Measurements from ENCODE around the gene PSMB1.
"Not testable (repeated sequence)": the region's sequence is repeated elsewhere in the genome, so short reads cannot be mapped to it uniquely, and the experiment has no call there.

The PSMB1 gene

DNA sequence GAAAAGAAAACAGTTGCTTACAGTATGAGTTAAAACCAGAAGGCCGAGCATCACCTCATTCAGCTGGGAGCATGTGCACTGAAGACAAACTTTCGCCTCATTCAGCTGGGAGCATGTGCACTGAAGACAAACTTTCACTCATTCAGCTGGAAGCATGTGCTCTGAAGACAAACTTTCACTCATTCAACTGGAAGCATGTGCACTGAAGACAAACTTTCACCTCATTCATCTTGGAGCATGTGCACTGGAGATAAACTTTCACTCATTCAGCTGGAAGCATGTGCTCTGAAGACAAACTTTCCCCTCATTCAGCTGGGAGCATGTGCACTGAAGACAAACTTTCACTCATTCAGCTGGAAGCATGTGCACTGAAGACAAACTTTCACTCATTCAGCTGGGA lies 45.4 kb downstream of the PSMB1 start:
- DNase-seq (ENCODE audit: low read depth, low spot score); POLR2A ChIA-PET; H3K4me3 ChIP-seq (ENCODE audit: low read depth, low read length): not testable (repeated sequence)
- CTCF ChIA-PET = interaction anchor here (2.4 kb wide), 1 partner anchor 9 kb away, joined by 8 read pairs; no protein-coding TSS in a partner anchor

DNA sequence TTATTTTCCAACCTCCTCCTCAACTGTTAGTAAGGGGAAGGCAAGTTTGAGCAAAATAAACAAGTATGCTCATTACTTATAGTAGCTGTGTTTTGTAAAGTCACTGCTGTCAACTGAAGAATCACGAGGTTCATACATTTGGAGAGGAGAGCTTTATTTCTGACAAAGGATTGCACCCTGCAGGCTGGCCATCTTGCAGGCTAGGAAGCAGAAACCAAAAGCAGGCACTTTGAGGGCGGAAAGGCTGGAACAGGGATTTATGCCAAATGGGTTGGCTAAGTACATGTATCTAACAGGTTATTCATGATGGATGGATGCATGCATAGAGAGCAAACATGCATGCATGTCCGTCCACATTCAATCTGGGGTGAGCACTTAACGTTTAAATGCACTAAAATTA lies 46.7 kb downstream of the PSMB1 start:
- ChIA-PET POLR2A (no interaction called here), CTCF (interaction anchor here (1.0 to 2.4 kb wide), 3 partner anchors 10 to 716 kb away, joined by 3 to 8 read pairs (median 3); no protein-coding TSS in a partner anchor)
- no peak for DNase-seq (ENCODE audit: low read depth, low spot score)
- no peak overlapping the region for H3K4me3 ChIP-seq (ENCODE audit: low read depth, low read length)
- TF ChIP-seq, protein P1, sequence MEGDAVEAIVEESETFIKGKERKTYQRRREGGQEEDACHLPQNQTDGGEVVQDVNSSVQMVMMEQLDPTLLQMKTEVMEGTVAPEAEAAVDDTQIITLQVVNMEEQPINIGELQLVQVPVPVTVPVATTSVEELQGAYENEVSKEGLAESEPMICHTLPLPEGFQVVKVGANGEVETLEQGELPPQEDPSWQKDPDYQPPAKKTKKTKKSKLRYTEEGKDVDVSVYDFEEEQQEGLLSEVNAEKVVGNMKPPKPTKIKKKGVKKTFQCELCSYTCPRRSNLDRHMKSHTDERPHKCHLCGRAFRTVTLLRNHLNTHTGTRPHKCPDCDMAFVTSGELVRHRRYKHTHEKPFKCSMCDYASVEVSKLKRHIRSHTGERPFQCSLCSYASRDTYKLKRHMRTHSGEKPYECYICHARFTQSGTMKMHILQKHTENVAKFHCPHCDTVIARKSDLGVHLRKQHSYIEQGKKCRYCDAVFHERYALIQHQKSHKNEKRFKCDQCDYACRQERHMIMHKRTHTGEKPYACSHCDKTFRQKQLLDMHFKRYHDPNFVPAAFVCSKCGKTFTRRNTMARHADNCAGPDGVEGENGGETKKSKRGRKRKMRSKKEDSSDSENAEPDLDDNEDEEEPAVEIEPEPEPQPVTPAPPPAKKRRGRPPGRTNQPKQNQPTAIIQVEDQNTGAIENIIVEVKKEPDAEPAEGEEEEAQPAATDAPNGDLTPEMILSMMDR (IDR thresholded peaks at IDR 0.05; ENCODE audit: insufficient read depth, low read length, missing control alignments) = no peak

DNA sequence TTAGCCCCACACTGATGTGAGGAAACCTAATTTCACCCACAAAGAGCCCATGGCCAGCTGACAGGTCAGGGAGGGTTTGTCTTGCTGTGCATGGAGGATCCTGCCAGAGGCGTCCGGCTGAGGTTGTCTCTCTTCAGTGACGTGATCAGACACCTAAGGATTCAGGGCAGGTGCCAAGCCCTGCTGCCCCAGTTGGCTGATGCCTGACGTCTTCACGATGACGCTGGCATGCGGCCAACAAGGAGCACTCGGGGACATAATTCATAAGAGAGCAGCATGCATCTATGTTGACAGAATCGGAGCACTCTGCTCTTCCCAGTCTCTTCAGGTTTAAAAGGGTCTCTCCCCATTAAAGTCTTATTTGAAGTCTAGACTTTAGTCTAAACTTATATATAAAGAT lies 47.8 kb downstream of the PSMB1 start:
- no peak overlapping the region for H3K4me3 ChIP-seq (ENCODE audit: low read depth, low read length)
- DNase-seq (ENCODE audit: low read depth, low spot score) = no peak
- TF ChIP-seq, protein P1 (IDR thresholded peaks at IDR 0.05; ENCODE audit: insufficient read depth, low read length, missing control alignments) = no peak
- CTCF ChIA-PET = no interaction called here
- POLR2A ChIA-PET = no interaction called here

DNA sequence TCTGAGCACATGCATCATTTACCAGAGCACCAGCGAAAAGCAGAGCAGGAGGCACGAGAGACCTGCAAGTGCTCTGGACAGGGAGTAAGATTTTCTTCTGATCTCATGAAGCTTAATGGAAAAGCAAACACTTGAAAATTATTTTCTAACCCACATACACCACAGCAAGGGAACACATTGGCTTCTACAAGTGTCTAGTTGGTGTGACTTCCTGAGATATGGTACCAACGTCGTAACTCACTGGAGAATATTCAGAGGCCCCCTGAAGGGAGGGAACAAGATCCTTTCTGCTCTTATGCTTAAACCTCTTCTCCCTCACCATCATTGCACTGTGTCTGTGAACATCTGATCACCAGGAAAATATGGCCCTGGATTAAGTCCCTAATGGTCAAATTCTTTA lies 48.6 kb downstream of the PSMB1 start:
- POLR2A ChIA-PET = no interaction called here
- TF ChIP-seq, protein P1 (IDR thresholded peaks at IDR 0.05; ENCODE audit: insufficient read depth, low read length, missing control alignments) = no peak
- no peak overlapping the region for H3K4me3 ChIP-seq (ENCODE audit: low read depth, low read length)
- CTCF ChIA-PET = interaction anchor here (1.4 kb wide), 1 partner anchor 673 kb away, joined by 4 read pairs; no protein-coding TSS in a partner anchor
- no peak for DNase-seq (ENCODE audit: low read depth, low spot score)

DNA sequence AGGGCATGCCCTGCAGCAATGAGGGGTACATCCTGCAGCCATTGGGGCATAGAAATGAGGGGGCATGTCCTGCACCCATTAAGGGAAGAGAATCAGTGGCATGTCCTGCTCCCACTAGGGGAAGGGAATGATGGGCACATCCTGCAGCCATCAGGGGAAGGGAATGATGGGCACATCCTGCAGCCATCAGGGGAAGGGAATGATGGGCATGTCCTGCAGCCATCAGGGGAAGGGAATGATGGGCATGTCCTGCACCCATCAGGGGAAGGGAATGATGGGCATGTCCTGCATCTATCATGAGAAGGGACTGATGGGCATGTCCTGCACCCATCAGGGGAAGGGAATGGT lies 49.7 kb downstream of the PSMB1 start:
- no peak for DNase-seq (ENCODE audit: low read depth, low spot score)
- ChIA-PET POLR2A (no interaction called here), CTCF (no interaction called here)
- TF ChIP-seq, protein P1 (IDR thresholded peaks at IDR 0.05; ENCODE audit: insufficient read depth, low read length, missing control alignments) = no peak
- no peak overlapping the region for H3K4me3 ChIP-seq (ENCODE audit: low read depth, low read length)

DNA sequence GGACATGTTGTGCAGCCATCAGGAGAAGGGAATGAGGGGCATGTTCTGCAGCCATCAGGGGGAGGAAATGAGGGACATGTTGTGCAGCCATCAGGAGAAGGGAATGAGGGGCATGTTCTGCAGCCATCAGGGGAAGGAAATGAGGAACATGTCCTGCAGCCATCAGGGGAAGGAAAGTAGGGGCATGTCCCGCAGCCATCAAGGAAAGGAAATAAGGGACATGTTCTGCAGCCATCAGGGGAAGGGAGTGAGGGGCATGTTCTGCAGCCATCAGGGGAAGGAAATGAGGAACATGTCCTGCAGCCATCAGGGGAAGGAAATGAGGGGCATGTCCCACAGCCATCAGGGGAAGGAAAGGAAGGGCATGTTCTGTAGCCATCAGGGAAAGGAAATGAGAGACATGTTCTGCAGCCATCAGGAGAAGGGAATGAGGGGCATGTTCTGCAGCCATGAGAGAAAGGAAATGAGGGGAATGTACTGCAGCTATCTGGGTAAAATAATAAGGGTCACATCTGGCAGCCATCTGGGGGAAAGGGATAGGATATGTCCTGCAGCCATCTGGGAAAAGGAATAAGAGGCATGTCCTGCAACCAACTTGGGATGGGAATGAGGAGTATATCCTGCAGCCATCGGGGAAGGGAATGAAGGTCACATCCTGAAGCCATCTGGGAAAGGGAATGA lies 50.2 kb downstream of the PSMB1 start:
- DNase-seq (ENCODE audit: low read depth, low spot score); CTCF ChIA-PET; POLR2A ChIA-PET; H3K4me3 ChIP-seq (ENCODE audit: low read depth, low read length): not testable (repeated sequence)

DNA sequence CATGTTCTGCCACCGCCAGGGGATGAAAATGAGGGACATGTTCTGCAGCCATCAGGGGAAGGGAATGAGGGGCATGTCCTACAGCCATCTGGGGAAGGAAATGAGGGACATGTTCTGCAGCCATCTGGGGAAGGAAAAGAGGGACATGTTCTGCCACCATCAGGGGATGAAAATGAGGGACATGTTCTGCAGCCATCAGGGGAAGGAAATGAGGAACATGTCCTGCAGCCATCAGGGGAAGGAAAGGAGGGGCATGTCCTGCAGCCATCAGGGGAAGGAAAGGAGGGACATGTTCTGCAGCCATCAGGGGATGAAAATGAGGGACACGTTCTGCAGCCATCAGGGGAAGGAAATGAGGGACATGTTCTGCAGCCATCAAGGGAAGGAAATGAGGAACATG lies 50.8 kb downstream of the PSMB1 start:
- CTCF ChIA-PET = not testable (repeated sequence)

DNA sequence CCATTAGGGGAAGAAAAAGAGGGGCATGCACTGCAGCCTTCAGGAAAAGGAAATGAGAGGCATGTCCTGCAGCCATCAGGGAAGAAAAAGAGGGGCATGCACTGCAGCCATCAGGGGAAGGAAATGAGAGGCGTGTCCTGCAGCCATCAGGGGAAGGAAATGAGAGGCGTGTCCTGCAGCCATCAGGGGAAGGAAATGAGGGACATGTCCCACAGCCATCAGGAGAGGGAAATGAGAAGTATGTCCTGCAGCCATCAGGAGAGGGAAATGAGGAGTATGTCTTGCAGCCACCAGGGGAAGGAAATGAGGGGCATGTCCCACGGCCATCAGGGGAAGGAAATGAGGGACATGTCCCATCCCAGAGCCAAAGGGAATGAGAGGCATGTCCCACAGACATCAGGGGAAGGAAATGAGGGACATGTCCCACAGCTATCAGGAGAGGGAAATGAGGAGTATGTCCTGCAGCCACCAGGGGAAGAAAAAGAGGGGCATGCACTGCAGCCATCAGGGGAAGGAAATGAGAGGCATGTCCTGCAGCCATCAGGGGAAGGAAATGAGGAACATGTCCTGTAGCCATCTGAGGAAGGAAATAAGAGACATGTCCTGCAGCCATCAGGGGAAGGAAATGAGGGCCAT lies 52.0 kb downstream of the PSMB1 start:
- CTCF ChIA-PET = no interaction called here
- TF ChIP-seq, protein P1 (IDR thresholded peaks at IDR 0.05; ENCODE audit: insufficient read depth, low read length, missing control alignments) = no peak
- no peak for DNase-seq (ENCODE audit: low read depth, low spot score)
- H3K4me3 ChIP-seq (ENCODE audit: low read depth, low read length) = no peak overlapping the region
- POLR2A ChIA-PET = no interaction called here

More for the DNA sequence above, 50.8 kb downstream of the PSMB1 start:
- DNase-seq (ENCODE audit: low read depth, low spot score); H3K4me3 ChIP-seq (ENCODE audit: low read depth, low read length); POLR2A ChIA-PET: not testable (repeated sequence)

All from AG04449 (cell line).